Skeletal muscle tissue (tissue), 4 donors: ENCODE measurements around the gene VTN. TPM values are rescaled to one million over a fixed set of nuclear protein-coding genes. Genes with fewer than 3 reads are reported as not detected.

ENCODE experiments used
- H3K27ac ChIP-seq: one replicate; pipeline ENCODE4 v1.7.0; 2013; ENCODE audit warnings: mild to moderate bottlenecking, low read depth, low read length, inconsistent platforms
- H3K27me3 ChIP-seq, 3 donors: one replicate each; pipeline ENCODE4 v1.7.0; 2013; ENCODE audit warnings: low read length in 3 of 3; ENCODE audit not compliant: control insufficient read depth in 3 of 3, insufficient read depth in 3 of 3
- H3K36me3 ChIP-seq, 3 donors: one replicate each; pipeline ENCODE4 v1.7.0; 2013; ENCODE audit warnings: low read length in 3 of 3; ENCODE audit not compliant: control insufficient read depth in 3 of 3, insufficient read depth in 3 of 3
- H3K4me1 ChIP-seq, 3 donors: one replicate each; pipeline ENCODE4 v1.7.0; 2013; ENCODE audit warnings: low read length in 3 of 3, mild to moderate bottlenecking in 3 of 3; ENCODE audit not compliant: control insufficient read depth in 3 of 3, insufficient read depth in 3 of 3
- H3K4me3 ChIP-seq, 3 donors: one replicate each; pipeline ENCODE4 v1.7.0; 2013; ENCODE audit warnings: low read length in 3 of 3
- H3K9ac ChIP-seq, 3 donors: one replicate each; pipeline ENCODE4 v1.7.0; 2013; ENCODE audit warnings: low read length in 3 of 3, mild to moderate bottlenecking in 3 of 3, moderate library complexity in 2 of 3, low read depth in 1 of 3
- H3K9me3 ChIP-seq, 3 donors: one replicate each; pipeline ENCODE4 v1.7.0; 2013; ENCODE audit warnings: low read length in 3 of 3; ENCODE audit not compliant: control insufficient read depth in 3 of 3
- total RNA-seq: library from RNA; depleted of rRNA; stranded (reverse); fragments of >200 nt; gene quantifications from one replicate; pipeline ENCODE4 v1.2.3, GENCODE V29; 2014
- donor health status: Osteomylitis.

The VTN gene
- total RNA-seq, 1 donor from 2014 or later = 0.52 TPM

DNA sequence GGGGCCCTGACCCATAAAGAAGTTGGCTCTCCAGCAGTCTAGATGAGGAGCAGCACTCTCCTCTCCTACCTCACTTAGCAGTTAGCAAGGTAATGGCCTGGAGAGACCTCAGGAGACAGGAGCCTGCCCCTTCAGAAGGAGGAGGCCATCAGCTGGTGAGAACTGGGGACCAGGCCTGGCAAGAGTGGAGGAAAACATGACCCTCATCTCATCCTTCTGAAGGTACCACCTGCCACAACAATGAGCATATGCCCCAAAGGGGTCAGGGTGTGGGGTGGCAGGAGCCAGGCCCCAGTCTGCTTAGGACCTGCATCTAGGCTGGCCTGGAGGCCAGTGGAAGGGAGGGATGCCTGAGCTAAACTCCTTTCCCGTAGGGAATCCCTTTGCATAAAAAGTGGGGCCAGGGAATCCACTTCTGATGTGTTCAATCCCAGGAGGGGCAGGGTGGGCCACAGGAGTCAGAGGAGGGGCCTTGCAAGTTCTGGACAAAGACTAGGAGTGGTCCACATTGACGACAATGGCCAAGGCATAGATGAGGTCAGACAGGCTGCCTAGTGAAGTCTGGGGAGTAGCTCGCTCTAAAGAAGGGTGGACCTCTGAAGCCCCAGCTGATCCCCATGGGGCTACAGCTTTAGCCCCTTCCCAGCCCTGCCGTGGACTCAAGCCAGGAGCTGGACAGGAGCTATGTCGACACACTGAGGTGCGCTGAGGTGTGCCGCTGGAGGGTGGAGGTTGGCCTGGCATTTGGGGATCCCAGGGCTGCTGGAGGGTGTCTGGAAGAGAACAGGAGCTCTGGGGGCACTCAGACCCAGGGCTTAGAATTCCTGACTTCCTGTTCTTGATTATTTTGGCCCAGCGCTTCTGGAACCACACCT, 6.1 kb downstream of the VTN start:
- H3K4me3 ChIP-seq = no peak overlapping the region
- H3K4me1 ChIP-seq = no peaks in the 10 kb centered on the region
- no peak overlapping the region for H3K27ac ChIP-seq
- H3K9me3 ChIP-seq = no peaks in the 10 kb centered on the region
- peaks cover 49 to 56% (median 54%) of the 10 kb centered on the region in 3 donors for H3K36me3 ChIP-seq
- no peak overlapping the region for H3K9ac ChIP-seq
- H3K27me3 ChIP-seq = no peaks in the 10 kb centered on the region

DNA sequence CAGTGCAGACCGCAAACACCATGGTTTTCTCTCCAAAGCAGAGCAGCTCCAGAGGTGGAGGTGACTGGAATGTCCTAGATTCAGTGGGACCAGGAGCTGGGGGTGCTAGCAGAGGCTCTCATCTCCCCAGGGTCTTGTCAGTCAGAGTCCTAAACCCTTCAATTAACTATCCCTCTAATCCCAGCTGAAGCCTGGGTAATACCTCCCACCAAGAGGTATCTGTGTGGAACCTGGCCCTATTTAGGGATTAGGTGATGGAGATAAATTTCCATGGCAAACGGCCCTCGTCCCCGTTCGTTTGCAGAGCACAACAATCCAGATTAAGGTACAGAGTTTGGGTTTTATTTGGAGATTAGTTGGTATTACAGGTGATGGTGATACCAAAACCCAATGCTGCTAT, 6.9 kb downstream of the VTN start:
- Histone ChIP-seq H3K9ac (no peak overlapping the region), H3K4me1 (peaks cover 5 to 7% (median 6%) of the 10 kb centered on the region in 3 donors), H3K4me3 (no peak overlapping the region), H3K27me3 (no peaks in the 10 kb centered on the region), H3K27ac (no peak overlapping the region), H3K36me3 (peaks cover 49 to 56% (median 55%) of the 10 kb centered on the region in 3 donors), H3K9me3 (no peaks in the 10 kb centered on the region)

- peaks cover 53 to 59% (median 56%) of the 10 kb centered on the region in 3 donors for H3K36me3 ChIP-seq
- peak overlapping the region; percentile 85 to 97 (median 97) for H3K4me3 ChIP-seq
- H3K9me3 ChIP-seq = no peaks in the 10 kb centered on the region
- peaks cover 22 to 30% (median 22%) of the 10 kb centered on the region in 3 donors for H3K4me1 ChIP-seq
- H3K27ac ChIP-seq = peak overlapping the region; percentile 92
- H3K27me3 ChIP-seq = no peaks in the 10 kb centered on the region
- H3K9ac ChIP-seq = peak overlapping the region; percentile 73 to 98 (median 84)
Observed at GRCh38 chr17:28357901-28358197, 12.3 kb downstream of the VTN start.

GRCh38 chr17:28357061-28357900, 12.8 kb downstream of the VTN start, which contains the start of gene POLDIP2:
Gene POLDIP2, minus strand, starts transcription at chr17:28357527. Its CDS starts 79 bp downstream, at chr17:28357448.
- H3K4me1 ChIP-seq = peaks cover 22 to 30% (median 22%) of the 10 kb centered on the region in 3 donors
- H3K27ac ChIP-seq = peak within 1 kb of the TSS; percentile 92
- H3K9ac ChIP-seq = peak within 1 kb of the TSS; percentile 93 to 98 (median 98)
- no peaks in the 10 kb centered on the region for H3K27me3 ChIP-seq
- peaks cover 47 to 56% (median 53%) of the 10 kb centered on the region in 3 donors for H3K36me3 ChIP-seq
- H3K9me3 ChIP-seq = no peaks in the 10 kb centered on the region
- peak within 1 kb of the TSS; percentile 85 to 97 (median 97) for H3K4me3 ChIP-seq

DNA sequence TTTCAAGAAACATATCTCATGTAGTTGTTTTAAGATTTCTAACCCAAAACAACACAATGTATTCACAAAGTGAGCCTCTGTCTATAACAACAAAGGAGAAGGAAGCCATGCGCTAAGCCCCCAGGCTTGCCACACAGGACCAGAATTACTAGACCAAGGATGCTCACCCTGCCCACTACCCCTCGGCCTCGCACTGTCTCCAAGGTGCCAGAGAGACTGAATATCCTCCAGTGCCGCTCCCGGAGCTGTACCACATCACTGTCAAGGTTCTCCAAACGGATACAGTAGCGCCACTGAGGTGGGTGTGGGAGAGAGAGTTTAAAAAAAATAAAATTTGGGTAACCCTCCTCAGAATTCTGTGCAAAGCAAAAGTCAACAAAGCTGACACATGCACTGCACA, 19.8 kb downstream of the VTN start:
- H3K27me3 ChIP-seq = no peaks in the 10 kb centered on the region
- peaks cover 1 to 18% (median 17%) of the 10 kb centered on the region in 3 donors for H3K4me1 ChIP-seq

DNA sequence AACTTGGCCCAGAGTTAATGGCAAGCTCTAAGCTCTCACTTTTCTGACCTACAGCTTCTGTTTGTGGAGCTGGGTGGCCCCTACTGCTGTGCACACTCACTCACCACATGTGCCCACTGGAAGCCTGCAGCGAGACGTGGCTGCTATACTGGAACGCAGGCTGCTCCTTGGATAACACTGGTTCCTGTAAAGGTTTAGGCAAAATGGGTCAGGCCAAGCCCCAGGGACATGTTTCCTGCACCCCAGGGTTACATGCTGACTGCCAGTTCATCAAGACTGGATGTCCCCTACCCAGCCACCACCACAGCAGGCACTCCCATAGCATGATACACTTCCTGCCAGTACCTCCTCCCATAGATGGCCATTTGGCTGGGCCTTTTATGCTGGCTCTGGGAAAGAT, 21.1 kb downstream of the VTN start:
- Histone ChIP-seq H3K27me3 (no peaks in the 10 kb centered on the region), H3K9ac (no peak overlapping the region), H3K4me3 (no peak overlapping the region), H3K4me1 (peaks cover 3 to 26% (median 18%) of the 10 kb centered on the region in 3 donors), H3K36me3 (peaks cover 81 to 96% (median 90%) of the 10 kb centered on the region in 3 donors), H3K9me3 (no peaks in the 10 kb centered on the region), H3K27ac (no peak overlapping the region)

More for the DNA sequence above, 19.8 kb downstream of the VTN start:
- no peaks in the 10 kb centered on the region for H3K9me3 ChIP-seq
- no peak overlapping the region for H3K4me3 ChIP-seq
- no peak overlapping the region for H3K9ac ChIP-seq
- no peak overlapping the region for H3K27ac ChIP-seq
- H3K36me3 ChIP-seq = peaks cover 77 to 95% (median 90%) of the 10 kb centered on the region in 3 donors

- no peak overlapping the region for H3K27ac ChIP-seq
- no peak overlapping the region for H3K4me3 ChIP-seq
- H3K9me3 ChIP-seq = no peaks in the 10 kb centered on the region
- peaks cover 84 to 94% (median 92%) of the 10 kb centered on the region in 3 donors for H3K36me3 ChIP-seq
- H3K4me1 ChIP-seq = peaks cover 3 to 35% (median 23%) of the 10 kb centered on the region in 3 donors
- peak overlapping the region in 2 of 3 donors; percentile 20 to 33 for H3K9ac ChIP-seq
- H3K27me3 ChIP-seq = no peaks in the 10 kb centered on the region
Observed at GRCh38 chr17:28347261-28347891, 22.7 kb downstream of the VTN start.

GRCh38 chr17:28346746-28347246, 23.3 kb downstream of the VTN start:
- no peaks in the 10 kb centered on the region for H3K27me3 ChIP-seq
- peaks cover 3 to 35% (median 23%) of the 10 kb centered on the region in 3 donors for H3K4me1 ChIP-seq
- H3K9me3 ChIP-seq = no peaks in the 10 kb centered on the region
- peak overlapping the region; percentile 29 for H3K27ac ChIP-seq
- peak overlapping the region in 1 of 3 donors; percentile 20 for H3K9ac ChIP-seq
- peaks cover 87 to 95% (median 93%) of the 10 kb centered on the region in 3 donors for H3K36me3 ChIP-seq
- H3K4me3 ChIP-seq = no peak overlapping the region

DNA sequence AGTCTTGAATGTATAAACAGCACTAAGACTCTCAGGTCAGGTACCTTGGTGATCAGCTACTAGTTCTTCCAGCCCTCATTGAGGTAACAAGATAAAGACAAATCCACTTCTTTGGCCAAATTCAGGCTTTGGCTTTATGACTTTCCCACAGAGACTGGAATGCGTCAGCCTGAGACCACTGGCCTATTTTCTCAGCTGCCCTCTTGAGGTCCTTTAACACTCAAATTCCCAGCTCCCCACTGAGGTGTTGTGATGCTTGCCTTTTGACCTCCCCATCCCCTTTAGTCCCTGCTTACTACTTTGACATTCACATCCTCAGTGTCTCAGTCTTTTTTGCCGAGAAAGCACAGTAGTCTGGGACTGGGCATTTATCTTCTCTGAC, 23.9 kb downstream of the VTN start:
- H3K9me3 ChIP-seq = no peaks in the 10 kb centered on the region
- H3K36me3 ChIP-seq = peaks cover 87 to 95% (median 93%) of the 10 kb centered on the region in 3 donors
- H3K4me1 ChIP-seq = peaks cover 3 to 35% (median 23%) of the 10 kb centered on the region in 3 donors
- H3K27ac ChIP-seq = no peak overlapping the region
- no peaks in the 10 kb centered on the region for H3K27me3 ChIP-seq
- H3K4me3 ChIP-seq = no peak overlapping the region
- no peak overlapping the region for H3K9ac ChIP-seq
